IPS-NIHi7 (cell line): ENCODE measurements around the gene SLC2A8.

Experiments
- DNase-seq: peaks from one replicate; pipeline ENCODE4 v3.0.0; 2012; ENCODE audit warnings: mixed read lengths; ENCODE audit errors: extremely low spot score

Gene SLC2A8, protein sequence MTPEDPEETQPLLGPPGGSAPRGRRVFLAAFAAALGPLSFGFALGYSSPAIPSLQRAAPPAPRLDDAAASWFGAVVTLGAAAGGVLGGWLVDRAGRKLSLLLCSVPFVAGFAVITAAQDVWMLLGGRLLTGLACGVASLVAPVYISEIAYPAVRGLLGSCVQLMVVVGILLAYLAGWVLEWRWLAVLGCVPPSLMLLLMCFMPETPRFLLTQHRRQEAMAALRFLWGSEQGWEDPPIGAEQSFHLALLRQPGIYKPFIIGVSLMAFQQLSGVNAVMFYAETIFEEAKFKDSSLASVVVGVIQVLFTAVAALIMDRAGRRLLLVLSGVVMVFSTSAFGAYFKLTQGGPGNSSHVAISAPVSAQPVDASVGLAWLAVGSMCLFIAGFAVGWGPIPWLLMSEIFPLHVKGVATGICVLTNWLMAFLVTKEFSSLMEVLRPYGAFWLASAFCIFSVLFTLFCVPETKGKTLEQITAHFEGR

DNA sequence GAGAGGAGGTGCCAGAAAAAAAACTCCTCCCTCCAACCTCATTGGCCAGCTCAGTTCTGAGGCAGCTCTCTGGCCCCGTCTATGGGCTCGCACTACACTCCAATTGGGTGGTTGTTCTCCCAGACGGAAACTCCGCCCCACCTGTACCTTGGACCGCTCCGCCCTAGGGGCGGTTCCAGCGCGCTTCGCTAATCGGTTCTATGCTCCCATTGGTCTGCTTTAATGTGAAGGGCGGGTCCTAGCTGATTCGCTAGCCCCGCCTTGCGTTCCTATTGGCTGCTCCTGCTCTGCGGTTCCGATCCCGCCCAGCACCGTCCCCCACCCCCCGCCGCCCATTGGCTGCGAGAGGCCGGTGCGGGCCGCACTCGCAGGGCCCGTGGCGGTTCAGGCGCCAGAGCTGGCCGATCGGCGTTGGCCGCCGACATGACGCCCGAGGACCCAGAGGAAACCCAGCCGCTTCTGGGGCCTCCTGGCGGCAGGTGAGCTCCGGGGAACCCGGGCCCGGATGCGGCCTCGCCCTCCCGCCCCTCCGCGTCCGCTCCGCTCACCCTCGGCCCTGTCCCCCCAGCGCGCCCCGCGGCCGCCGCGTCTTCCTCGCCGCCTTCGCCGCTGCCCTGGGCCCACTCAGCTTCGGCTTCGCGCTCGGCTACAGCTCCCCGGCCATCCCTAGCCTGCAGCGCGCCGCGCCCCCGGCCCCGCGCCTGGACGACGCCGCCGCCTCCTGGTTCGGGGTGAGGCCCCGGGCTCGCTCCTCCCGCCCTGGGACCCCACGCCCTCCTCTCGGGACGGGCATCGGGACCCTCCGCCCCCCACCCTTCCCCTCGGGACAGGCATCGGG, at the start of gene SLC2A8:
SLC2A8 (plus strand) TSS at position 362 of the 838 bp plus-strand sequence; CDS start at position 424, 62 bp downstream.
- DNase-seq, result peak; percentile 98

DNA sequence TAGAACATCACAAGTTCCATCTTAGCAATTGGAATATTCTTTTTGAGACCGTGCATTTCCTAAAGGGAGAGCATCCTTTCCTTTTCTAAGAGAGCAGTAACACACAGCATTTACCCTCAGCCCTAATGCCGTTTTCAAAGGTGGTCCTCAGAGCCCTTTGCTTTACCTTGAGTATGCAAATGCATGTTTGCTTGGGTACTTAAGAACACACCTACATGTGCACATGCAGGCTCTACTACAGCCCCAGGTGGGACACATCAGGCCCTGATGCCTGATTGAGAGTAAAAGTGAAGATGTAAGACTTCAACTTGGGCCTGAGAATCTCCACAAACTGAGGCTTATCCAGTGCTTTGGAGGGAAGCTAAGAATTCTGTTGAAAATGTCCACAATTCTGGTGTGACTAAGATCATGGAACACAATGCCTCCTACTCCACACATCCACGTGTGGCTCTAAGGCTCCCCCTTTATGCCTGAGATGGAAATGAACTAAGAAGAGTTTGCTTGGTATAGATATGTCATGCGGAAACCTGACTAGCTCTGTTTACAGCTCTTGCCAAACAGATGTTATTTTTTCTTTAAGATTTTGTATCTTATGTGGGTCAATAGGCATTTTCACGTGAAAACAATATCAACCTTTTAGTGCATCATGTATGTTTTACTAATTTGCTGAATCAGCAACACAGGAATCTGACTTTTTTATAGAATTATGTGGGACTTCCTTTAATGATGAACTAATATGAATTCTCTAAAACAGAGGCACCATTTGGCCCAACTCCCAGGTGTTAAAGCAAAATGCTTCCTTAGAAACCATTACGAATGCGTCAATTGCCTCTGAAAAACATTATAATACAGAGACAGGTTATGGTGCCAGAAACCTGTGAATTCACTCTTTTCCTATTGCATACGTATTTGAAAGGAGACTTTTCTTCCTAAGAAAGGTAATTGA, 48.9 kb upstream of the SLC2A8 start:
- no peak for DNase-seq

DNA sequence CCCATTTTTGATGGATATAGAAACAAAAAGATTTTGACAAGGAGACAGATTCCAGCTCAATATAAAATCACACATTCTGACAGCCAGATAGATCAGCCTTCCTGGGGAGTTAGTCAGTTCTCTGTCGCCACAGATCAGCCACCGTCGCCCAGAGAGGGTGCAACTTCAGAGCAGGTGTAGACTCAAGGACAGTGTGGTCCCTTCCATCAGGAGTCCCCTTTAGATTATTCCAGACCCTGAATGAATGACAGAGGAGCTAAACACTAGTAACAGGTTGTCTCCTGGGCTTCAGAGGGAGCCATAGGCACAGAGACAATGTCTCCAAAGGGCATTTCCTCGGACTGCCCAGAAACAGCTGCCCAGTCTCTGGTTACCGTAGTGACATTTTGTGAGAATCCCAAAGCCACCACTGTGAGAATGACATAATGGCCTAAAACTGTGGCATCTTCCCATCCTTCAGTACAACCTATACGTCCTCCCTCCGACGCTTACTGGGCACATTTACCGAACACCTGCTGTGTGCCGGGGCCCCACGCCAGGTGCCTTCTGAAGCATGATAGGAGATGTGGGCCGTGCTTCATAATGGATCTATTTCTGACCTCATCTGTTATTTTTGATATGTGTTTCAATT, 47.4 kb upstream of the SLC2A8 start:
- DNase-seq, result no peak

DNA sequence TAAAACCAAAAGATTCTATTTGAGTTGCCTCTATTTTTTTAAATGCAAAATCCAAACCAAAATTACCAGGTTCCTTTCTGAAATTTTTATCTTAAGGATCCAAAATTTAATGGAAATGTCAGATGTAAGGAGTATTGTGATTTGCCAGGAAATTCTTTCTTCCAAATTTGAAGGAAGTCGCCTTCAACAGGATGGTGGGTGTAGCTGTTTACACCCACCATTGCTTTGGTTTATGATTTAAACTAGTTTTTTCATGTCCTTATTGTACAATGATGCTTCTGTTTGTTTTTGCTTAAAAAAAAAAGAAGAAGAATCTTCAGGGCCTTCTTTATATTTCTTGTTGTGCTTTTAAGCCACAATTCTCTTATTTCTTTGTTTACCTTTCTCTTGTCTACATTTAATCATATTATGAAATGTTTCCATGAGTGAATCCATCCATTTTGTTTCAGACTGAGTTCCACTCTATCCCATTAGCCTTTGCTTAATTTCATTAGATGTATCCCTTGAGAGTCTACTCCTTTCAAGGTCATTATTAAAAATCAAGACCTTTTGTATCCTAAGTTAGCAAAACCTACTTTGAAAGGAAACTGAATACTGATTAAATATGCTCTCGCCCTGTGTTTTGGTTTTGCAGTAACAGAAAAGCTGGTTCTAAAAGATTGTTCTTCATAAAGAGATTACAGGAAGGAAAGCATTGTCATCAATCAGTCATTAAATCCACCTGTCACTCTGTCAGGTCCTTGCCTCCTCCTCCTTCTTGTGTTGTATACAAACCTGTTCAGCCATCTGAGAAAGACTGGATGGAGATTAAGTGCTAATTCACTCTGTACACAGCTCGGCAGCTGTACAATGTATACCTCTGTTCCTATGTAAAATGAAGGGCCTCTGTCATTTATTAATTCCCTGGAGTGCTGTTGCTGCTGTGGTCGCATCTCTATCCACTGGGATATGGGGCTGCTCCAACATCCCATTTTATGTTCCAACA, 45.5 kb upstream of the SLC2A8 start:
- DNase-seq, result no peak

DNA sequence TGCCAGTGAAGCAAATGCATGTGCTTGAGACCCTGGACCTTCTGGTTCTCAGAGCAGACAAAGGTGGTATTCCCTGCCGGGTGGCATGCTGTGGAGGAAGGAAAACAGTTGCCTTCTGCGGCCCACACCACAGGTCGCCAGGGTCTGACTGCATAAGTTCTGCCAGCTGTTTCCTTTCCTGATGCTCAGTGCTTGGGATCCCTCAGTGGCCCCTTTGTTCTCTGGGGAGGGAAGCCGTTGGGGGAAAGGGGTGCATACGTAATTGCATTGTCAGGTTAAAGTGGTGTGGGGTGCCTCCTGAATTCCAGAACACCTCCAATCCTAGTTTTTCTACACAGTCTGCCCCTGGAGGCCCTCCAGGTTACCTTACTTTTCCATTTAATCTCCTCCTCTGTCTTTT, 43.1 kb upstream of the SLC2A8 start:
- peak; percentile 63 for DNase-seq

DNA sequence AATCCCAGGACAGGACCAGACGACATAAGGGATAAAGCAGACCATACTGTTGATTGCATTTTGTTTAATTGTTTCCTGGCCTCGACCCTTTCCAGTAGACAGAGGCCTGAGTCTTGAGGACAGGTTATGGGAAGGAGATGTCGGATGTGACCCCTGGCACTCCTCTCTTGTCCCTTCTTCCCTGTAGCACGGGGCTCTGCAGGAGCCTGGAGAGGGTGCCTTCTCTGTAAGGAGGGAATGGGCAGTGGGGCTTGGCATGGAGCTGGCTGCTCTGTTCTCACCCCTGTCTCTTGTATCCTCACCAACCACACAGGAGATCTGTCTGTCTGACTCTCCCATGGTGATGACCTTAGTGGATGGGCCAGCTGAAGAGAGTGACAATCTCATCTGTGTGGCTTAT, 40.1 kb upstream of the SLC2A8 start:
- DNase-seq, result no peak

DNA sequence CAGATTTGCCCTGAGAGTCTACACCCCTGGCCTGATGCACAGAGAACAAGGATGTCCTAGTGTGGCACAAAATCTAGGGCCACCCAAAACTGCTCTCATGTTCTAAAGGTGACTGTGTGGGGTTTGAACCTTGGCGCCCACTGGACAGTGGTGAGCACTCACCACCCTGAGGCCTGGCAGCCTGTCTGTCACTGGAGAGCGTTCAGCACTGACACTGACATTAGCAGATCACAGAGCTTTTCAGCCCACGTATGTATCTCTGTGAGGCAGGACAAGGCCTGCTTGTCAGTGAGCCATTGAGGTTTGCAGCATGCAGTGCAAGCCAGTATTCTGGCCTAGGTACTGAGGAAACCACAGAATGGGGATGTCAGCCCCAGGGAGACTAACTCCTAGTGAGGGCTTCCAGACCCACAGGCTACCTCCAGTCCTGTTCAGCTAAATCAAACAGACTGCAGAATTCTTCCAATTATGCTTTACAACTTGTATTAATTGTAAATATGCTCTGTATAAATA, 38.9 kb upstream of the SLC2A8 start:
- no peak for DNase-seq

DNA sequence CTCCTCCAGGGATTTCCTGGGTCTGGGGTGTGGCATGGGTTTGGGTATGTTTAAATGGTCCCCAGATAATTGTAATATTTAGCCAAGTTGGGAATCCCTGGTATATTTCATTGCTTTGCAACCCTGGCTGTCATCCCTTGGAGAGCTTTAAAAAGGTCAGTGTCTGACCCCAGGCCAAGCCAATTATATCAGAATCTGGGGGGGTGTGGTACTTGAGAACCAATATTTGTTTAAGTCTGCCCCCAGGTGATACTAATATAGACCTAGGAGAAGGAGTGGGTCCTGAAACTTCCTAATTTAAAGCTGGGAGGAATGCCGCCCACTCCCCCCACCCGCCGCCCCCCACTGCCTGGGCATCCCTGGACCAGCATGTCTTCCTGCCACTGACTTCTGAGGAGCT, 38.2 kb upstream of the SLC2A8 start:
- DNase-seq, result no peak

DNA sequence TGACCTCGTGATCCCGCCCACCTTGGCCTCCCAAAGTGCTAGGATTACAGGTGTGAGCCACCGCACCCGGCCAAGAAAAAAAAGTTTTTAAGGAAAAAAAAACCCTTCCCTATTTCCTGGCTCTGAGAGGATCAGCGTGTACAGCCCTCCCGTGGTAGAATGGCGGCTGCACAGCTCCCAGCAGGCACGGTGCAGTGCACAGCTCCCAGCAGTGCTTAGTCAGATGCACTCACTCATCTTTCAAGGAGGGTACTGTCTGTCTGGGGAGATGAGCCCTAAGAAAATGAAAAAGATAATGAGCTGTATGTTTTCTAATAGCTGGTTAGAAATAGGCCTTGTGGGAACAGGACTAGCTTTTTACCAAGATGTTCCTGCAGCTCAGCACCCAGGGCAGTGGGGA, 36.7 kb upstream of the SLC2A8 start:
- no peak for DNase-seq

DNA sequence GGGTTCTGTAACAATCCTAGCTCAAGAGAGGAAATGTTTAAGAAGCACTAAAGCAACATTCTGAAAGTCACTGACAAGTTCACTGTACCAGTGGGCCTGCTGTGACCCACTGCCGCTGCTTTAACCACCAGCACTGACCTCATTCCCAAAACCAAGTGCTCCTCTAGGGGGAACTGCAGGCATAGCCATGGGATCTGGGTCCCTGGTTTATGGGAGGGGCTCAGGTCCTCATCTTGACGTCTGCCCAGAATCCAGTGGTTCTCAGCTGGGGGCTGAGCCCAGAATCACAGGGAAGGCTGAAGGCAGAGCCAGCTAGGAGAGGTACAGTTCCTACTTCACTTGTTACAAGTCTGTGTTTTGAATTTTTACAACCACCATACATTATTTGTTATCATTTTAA, 36.1 kb upstream of the SLC2A8 start:
- DNase-seq, result peak; percentile 87

DNA sequence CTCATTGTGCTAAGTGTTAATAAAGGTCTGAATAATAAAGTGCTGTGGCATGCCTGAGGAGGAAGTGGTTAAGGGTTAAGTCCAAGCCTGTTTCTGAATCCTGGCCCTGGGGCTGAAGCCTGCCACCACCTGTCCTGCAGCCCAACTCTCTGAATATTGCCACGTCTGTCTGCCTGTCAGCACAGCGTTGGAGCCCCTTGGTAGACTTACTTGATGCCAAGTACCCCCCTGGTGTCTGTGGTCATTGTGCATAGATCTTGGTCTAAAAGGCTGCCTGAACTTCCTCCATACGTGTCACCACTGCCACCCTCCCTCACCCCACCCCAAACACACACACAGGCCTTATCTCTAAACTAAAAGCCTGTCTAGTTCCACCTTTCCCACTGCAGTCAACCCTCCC, 35.4 kb upstream of the SLC2A8 start:
- DNase-seq, result no peak

DNA sequence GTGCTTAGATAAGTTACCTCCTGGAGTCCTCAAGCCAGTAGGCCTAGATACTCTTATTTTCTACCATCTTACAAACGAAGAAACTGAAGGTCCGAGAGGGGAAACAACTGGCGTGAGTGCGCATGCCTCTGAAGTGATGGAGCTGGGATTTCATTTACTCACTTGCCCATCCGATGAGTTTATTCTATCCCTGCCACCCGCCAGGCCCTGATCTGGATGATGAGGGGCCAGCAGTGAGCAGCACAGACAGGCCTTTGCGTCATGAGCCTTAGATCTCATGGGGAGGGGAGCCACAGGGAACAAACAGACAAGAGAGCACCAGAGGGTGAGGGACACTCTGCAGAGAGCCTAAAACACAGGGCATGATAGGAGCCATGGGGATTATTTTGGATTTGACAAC, 34.1 kb upstream of the SLC2A8 start:
- no peak for DNase-seq

DNA sequence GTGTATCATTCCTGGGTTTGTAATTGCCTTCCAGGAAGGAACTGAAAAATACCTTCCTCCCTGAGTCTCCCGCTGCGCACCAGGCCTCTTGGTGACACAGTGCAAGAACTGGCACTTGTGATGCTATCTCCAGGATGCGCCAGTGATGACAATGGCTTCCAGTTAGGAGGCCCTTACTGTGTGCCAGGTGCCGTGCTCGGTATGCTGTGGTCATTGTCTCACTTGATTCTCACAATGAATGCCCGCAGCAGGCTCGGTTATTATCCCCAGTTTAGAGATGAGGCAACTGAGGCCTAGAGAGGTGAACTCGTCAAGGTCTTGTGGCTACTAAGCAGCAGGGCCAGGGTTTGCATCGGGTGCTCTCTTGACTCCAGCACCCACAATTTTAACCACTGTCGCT, 31.5 kb upstream of the SLC2A8 start:
- no peak for DNase-seq

DNA sequence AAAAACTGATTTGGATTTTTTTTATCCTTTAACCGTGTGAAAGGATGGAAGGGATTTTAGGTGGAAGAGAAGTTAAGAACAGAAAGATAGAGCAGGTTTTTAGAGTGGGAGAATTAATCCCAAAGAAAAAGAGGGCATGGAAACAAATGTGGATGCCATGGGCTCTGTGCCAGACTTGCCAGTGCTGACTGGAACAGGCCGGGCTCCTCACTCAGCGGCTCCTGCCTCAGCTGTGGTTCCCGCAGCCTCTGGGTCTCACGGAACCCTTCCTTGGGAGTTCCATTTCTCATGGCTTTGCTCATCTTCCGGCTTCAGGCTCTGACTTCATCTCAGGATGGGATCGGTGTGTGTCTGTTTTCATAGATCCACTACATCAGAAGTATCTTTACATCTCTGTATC, 30.4 kb upstream of the SLC2A8 start:
- no peak for DNase-seq

DNA sequence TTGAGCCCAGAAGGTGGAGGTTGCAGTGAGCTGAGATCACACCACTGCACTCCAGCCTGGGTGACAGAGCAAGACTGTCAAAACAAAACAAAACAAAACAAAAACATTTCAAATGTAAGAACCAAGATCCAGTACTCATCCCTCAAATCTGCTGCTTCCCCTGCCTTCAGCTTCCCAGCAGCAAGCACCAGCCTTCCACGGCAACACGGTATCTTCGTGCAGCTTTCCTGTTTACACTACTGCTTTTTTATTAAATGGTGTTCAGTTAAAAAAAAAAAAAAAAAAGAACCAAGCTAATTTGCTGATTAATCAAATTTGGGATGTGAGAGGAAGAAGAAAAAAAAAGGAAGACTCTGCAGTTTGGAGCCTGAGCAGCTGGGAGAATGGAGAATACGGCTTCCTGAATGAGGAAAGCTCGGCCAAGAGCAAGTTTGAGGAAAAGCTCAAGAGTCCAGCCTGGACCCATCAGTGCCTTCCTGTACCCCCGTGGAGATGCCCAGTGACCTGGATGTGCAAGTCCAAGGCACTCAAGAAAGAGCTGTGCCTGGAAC, 28.0 kb upstream of the SLC2A8 start:
- no peak for DNase-seq

DNA sequence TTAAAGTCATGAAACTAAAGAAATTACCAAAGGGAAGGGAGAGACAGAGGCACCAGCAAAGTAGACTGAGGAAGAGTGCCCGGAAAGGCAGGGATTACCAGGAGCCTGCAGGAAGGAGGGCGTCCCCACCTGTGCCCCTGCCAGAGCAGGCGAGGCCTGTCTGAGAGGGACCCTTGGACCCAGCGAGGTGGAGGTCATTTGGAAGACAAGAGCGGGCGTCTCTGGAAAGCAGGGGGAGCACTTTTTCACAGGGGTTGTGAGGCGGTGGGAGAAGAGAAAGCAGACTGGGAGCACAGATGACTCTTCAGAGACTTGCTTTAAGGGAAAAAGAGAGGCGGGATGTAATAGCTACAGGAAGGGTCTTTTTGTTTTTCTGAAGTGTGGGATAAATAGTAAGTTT, 27.5 kb upstream of the SLC2A8 start:
- DNase-seq, result no peak

DNA sequence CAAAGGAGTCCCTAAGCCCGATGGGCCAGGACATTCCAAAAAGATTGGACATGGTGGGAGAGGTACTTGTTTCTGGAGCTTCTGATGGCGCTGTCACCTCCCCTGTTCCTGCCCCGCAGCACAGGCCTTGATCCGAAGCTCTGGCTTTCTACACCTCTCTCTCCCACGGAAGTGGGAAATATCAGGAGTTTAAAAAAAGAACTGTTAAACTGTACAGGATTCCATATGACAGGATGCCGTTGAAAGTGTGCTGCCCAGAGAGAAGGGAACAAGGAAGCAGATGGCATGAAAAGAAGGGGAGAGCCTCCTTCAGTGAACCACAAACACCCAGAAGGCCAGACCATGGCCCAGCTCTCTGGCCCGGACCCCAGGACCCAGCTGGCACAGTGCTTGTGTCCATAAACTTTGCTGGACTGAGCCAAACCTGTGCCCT, 26.8 kb upstream of the SLC2A8 start:
- DNase-seq, result no peak

DNA sequence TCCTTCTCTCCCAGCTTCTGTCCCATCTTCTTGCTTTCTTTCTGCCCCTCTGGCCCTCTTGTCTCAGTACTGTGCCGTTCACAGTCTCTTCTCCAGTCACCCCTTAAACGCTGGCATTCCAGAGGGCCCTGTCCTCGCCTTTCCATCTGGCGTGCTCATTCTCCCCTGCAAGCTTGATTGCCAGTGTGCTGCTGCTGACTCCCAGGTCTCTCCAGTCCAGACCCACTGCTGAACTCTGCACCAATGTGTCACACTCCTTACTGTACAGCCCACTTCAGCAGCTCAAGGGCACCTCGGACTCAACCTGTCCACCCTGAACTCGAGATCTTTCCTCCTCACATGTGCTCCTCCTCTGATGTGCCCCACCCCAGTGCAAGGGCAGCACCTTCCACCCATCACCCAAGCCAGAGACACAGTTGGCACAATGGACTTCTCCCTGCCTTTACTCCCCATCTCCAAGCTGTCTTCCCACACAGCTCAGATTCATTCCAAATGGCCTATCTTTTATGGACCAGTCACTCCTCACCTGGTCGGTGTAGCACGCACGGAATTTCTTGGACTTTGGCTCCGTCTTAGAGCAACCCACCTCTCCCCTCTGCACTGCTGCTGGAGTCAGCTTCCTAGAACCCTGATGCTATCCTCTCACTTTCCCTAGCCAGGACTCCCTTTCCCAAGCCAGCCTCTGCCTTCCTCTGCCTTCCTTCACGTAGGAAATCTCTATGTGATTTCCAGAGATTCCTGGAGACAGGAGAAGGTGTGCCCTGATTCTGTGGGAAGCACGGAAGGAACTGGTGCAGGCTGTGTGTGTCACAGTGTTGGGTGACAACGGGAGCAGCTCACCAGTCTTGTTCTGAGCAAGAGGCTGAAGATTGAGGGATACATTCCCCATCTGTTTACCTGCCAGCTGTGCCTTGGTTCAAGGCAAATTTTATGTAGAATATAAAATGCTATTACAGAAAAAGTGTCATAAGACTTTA, 26.0 kb upstream of the SLC2A8 start:
- DNase-seq, result no peak
